ENCODE measurements around the gene PCYOX1L.

PCYOX1L gene

DNA sequence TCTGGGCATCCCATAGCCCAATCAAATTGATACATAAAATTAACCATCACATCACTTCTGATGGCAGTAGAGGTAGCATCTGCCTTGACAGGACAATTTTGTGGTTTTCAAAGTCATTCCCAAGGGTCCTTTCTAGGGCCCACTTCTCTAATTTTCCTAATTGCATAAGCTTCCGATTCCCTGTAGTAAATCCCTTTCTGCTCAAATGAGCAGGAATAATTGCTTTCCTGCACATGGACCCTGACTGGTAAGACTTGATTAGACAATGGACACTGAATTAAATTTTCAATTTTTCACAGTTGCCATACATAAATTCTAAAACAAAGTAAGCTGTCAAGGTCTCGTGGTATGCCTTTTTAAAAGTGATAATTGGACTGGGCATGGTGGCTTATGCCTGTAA is 43.2 kb downstream of the PCYOX1L start:
- H3K4me3 Mint-ChIP-seq = no peak overlapping the region
- ATAC-seq (replicated peaks; ENCODE audit: extremely low read depth, poor library complexity, severe bottlenecking) = no peak
- peaks cover 32% of the 10 kb centered on the region for H3K27me3 Mint-ChIP-seq
- H3K27ac Mint-ChIP-seq (ENCODE audit: low read depth) = no peak overlapping the region
- no peaks in the 10 kb centered on the region for H3K9me3 Mint-ChIP-seq
- no peak for DNase-seq (ENCODE audit: low spot score in 2 of 2)
- H3K36me3 Mint-ChIP-seq (ENCODE audit: insufficient read depth) = no peaks in the 10 kb centered on the region
- no peaks in the 10 kb centered on the region for H3K4me1 Mint-ChIP-seq

DNA sequence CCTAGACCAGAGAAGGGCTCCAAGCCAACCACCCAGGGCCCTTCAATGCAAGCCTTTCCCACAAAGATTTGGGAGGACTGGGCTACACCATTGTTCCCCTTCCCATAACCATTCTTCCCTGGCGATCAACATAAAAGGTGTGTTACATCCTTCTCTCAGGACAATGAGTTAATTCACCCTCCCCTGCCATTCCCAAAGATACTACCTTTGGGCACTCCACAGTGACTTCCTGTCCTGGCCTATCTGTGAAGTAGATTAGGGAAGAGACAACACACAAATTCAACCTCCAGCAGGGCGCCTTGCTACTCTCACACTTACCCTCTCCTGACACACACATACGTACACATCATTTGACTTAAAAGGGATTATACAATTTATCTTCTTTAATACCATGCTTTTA is 44.4 kb downstream of the PCYOX1L start:
- Mint-ChIP-seq H3K4me1 (no peaks in the 10 kb centered on the region), H3K27ac (ENCODE audit: low read depth) (no peak overlapping the region), H3K27me3 (peaks cover 41% of the 10 kb centered on the region), H3K36me3 (ENCODE audit: insufficient read depth) (no peaks in the 10 kb centered on the region), H3K9me3 (no peaks in the 10 kb centered on the region), H3K4me3 (no peak overlapping the region)
- DNase-seq (ENCODE audit: low spot score in 2 of 2) (no peak), ATAC-seq (replicated peaks; ENCODE audit: extremely low read depth, poor library complexity, severe bottlenecking) (no peak)

- H3K4me1 Mint-ChIP-seq = no peaks in the 10 kb centered on the region
- H3K27ac Mint-ChIP-seq (ENCODE audit: low read depth) = no peak overlapping the region
- H3K9me3 Mint-ChIP-seq = no peaks in the 10 kb centered on the region
- ATAC-seq (replicated peaks; ENCODE audit: extremely low read depth, poor library complexity, severe bottlenecking) (no peak), DNase-seq (ENCODE audit: low spot score in 2 of 2) (no peak)
- H3K36me3 Mint-ChIP-seq (ENCODE audit: insufficient read depth) = no peaks in the 10 kb centered on the region
- H3K27me3 Mint-ChIP-seq = peaks cover 53% of the 10 kb centered on the region
- H3K4me3 Mint-ChIP-seq = no peak overlapping the region
Measured at GRCh38 chr5:149403923-149404745, 46.3 kb downstream of the PCYOX1L start.

DNA sequence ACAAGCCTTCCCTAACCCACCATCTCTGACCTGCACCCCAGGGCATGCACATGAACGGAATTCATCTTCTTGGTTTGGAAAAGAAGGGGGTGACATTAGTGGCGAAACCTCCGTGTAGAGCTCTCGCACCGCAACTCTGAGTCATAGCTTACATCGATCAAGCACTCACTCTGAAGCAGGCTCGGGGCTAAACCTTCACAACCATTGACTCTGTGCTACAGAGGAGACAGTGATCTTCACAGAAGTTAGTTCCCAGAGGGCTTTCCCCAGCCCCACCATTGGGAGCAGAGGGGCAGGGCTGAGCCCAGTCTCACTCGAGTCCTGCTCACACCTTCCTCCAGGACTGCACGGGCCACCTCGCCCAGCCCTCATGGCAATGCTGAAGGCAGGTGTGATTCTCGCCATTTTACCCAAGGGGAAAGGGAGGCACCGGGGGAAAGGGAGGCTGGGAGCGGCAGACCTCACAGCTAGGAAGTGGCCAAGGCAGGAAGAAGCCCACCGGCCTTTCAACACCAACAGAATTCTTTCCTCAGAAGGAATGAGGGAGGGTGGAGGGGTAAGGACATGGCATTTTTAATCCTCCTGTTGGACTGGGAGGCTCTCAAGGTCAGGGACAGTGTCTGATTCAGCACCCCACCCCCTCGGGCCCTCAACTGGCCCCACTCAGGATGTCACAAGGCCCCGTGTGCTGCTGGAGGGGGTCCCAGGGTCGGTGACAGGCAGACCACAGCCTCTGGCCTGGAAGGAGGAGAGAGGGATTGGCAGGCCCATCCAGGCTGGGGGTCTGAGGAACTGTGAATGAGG is 47.1 kb downstream of the PCYOX1L start:
- Mint-ChIP-seq H3K4me3 (no peak overlapping the region), H3K36me3 (ENCODE audit: insufficient read depth) (no peaks in the 10 kb centered on the region), H3K27me3 (peaks cover 47% of the 10 kb centered on the region), H3K27ac (ENCODE audit: low read depth) (no peak overlapping the region), H3K4me1 (no peaks in the 10 kb centered on the region), H3K9me3 (no peaks in the 10 kb centered on the region)
- no peak for DNase-seq (ENCODE audit: low spot score in 2 of 2)
- no peak for ATAC-seq (replicated peaks; ENCODE audit: extremely low read depth, poor library complexity, severe bottlenecking)

GRCh38 chr5:149405550-149406202 is 47.8 kb downstream of the PCYOX1L start:
- H3K27me3 Mint-ChIP-seq = peaks cover 40% of the 10 kb centered on the region
- ATAC-seq (replicated peaks; ENCODE audit: extremely low read depth, poor library complexity, severe bottlenecking) (no peak), DNase-seq (ENCODE audit: low spot score in 2 of 2) (no peak)
- no peak overlapping the region for H3K4me3 Mint-ChIP-seq
- H3K36me3 Mint-ChIP-seq (ENCODE audit: insufficient read depth) = no peaks in the 10 kb centered on the region
- H3K4me1 Mint-ChIP-seq = no peaks in the 10 kb centered on the region
- H3K9me3 Mint-ChIP-seq = no peaks in the 10 kb centered on the region
- H3K27ac Mint-ChIP-seq (ENCODE audit: low read depth) = no peak overlapping the region

GRCh38 chr5:149406203-149406978 is 48.5 kb downstream of the PCYOX1L start:
- no peak overlapping the region for H3K27ac Mint-ChIP-seq (ENCODE audit: low read depth)
- H3K27me3 Mint-ChIP-seq = peaks cover 33% of the 10 kb centered on the region
- no peaks in the 10 kb centered on the region for H3K36me3 Mint-ChIP-seq (ENCODE audit: insufficient read depth)
- no peak overlapping the region for H3K4me3 Mint-ChIP-seq
- no peaks in the 10 kb centered on the region for H3K9me3 Mint-ChIP-seq
- no peak for DNase-seq (ENCODE audit: low spot score in 2 of 2)
- H3K4me1 Mint-ChIP-seq = no peaks in the 10 kb centered on the region
- no peak for ATAC-seq (replicated peaks; ENCODE audit: extremely low read depth, poor library complexity, severe bottlenecking)

- DNase-seq (ENCODE audit: low spot score in 2 of 2) (no peak), ATAC-seq (replicated peaks; ENCODE audit: extremely low read depth, poor library complexity, severe bottlenecking) (no peak)
- Mint-ChIP-seq H3K27me3 (peaks cover 27% of the 10 kb centered on the region), H3K9me3 (no peaks in the 10 kb centered on the region), H3K4me3 (no peak overlapping the region), H3K27ac (ENCODE audit: low read depth) (no peak overlapping the region), H3K36me3 (ENCODE audit: insufficient read depth) (no peaks in the 10 kb centered on the region), H3K4me1 (no peaks in the 10 kb centered on the region)
Measured at GRCh38 chr5:149406979-149407306, 49.1 kb downstream of the PCYOX1L start.

DNA sequence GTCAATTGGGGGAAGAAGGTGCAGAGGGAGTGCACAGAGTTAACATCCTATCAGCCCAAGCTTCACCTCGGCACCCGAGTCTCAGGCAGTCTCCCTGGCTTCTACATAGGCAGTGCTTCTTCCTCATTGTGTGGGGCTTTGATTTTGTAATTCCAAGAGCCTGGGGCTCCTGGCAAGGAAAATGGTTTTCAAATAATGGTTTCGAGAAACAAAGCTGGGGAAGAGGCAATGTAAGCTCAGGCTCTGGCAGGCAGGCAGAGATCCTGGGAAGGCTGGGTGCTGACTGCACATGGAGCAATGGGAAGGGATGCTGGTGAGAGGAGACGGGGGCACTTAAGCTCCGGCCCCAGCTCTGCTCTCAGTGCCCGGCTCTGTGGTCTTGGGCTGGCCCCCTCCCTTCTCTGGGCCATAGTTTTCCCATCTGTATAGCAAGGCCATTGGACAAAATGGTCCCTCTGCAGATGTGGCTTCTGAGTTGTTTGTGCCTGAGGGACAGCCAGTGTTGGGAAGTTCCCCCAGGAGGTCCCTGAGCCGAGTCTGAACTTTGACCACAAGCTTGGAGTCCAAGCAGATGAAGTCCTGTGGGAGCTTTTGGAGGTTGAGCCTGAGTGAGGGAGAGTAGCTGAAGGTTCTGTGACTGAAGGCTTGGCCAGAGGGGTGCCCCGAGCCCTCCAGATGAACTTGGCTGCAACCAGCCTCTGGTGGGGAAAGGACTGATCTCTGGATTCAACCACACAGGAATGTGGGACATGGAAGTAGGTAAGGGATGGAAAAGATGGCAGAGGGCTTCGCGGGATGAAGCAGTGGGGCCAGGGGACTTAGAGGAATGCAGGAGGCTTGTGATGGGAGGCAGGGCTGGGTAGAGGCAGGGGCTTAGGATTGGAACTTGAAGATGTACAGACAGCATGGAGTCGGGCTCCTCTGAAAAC is 49.7 kb downstream of the PCYOX1L start:
- ATAC-seq (replicated peaks; ENCODE audit: extremely low read depth, poor library complexity, severe bottlenecking) (no peak), DNase-seq (ENCODE audit: low spot score in 2 of 2) (no peak)
- H3K36me3 Mint-ChIP-seq (ENCODE audit: insufficient read depth) = no peaks in the 10 kb centered on the region
- H3K9me3 Mint-ChIP-seq = no peaks in the 10 kb centered on the region
- H3K4me1 Mint-ChIP-seq = no peaks in the 10 kb centered on the region
- H3K4me3 Mint-ChIP-seq = no peak overlapping the region
- peaks cover 25% of the 10 kb centered on the region for H3K27me3 Mint-ChIP-seq
- H3K27ac Mint-ChIP-seq (ENCODE audit: low read depth) = no peak overlapping the region

DNA sequence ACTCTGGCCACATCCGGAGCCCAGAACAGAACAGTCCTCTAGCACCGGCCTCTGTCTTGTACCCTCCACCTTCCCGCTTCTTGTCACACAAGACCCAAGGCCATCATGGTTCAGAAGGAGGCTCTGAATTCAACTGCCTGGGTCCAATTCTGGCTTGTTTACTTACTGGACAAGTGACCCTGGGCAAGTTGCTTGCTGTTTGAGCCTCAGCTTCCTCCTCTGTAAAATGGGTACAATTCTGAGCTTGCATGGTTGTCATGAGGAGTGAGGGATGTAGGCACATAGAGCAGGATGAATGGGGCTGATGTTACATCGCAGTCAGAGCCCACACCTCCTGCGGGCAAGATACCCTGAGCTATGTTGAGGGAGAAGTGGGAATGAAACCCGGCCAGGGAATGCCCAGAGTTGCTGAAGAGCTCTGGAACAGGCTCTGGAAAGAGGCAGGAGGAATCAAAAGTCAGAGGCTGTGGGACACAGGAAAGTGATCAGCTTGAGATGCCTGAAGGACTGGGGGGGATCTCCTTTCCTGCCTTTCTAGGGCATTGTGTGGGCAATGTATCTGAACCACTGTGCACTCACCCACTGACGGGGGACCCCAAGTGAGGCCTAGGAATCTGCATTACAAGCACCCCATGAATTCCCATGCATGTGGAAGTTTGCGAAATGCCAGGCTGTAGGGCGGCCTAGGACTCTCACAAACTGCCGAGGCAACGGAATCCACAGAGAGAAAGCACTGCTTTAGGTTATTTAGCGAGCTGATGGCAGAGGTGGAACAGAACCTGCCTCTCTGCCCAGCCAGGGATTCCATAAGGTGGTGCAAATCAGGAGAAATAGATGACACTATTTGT is 50.6 kb downstream of the PCYOX1L start:
- Mint-ChIP-seq H3K36me3 (ENCODE audit: insufficient read depth) (no peaks in the 10 kb centered on the region), H3K27me3 (peaks cover 34% of the 10 kb centered on the region), H3K4me3 (no peak overlapping the region), H3K4me1 (no peaks in the 10 kb centered on the region), H3K27ac (ENCODE audit: low read depth) (no peak overlapping the region), H3K9me3 (no peaks in the 10 kb centered on the region)
- ATAC-seq (replicated peaks; ENCODE audit: extremely low read depth, poor library complexity, severe bottlenecking) (no peak), DNase-seq (ENCODE audit: low spot score in 2 of 2) (no peak)

- ATAC-seq (replicated peaks; ENCODE audit: extremely low read depth, poor library complexity, severe bottlenecking) = no peak
- Mint-ChIP-seq H3K36me3 (ENCODE audit: insufficient read depth) (no peaks in the 10 kb centered on the region), H3K4me1 (no peaks in the 10 kb centered on the region), H3K4me3 (no peak overlapping the region), H3K27ac (ENCODE audit: low read depth) (no peak overlapping the region), H3K27me3 (peaks cover 35% of the 10 kb centered on the region), H3K9me3 (no peaks in the 10 kb centered on the region)
- no peak for DNase-seq (ENCODE audit: low spot score in 2 of 2)
Measured at GRCh38 chr5:149409268-149409948, 51.6 kb downstream of the PCYOX1L start.

GRCh38 chr5:149410071-149410470 is 52.2 kb downstream of the PCYOX1L start:
- Mint-ChIP-seq H3K9me3 (no peaks in the 10 kb centered on the region), H3K27ac (ENCODE audit: low read depth) (no peak overlapping the region)

More at GRCh38 chr5:149410071-149410470, 52.2 kb downstream of the PCYOX1L start:
- Mint-ChIP-seq H3K27me3 (peaks cover 35% of the 10 kb centered on the region), H3K4me3 (no peak overlapping the region), H3K4me1 (no peaks in the 10 kb centered on the region), H3K36me3 (ENCODE audit: insufficient read depth) (no peaks in the 10 kb centered on the region)
- DNase-seq (ENCODE audit: low spot score in 2 of 2) = no peak
- no peak for ATAC-seq (replicated peaks; ENCODE audit: extremely low read depth, poor library complexity, severe bottlenecking)

Measured in central memory CD8-positive, alpha-beta T cell (primary cell).